ENCODE results near the gene CSH2. TPM values are rescaled to one million over a fixed set of nuclear protein-coding genes. Genes with fewer than 3 reads are reported as not detected.

Gene CSH2
- total and polyA plus RNA-seq, 9 of the 15 experiments (the other 6 are each of a cell fraction or from before 2014, with no cell fraction given): not detected

- TF ChIP-seq SMARCA5 (IDR thresholded peaks at IDR 0.05) (no peak), RNF2 (IDR thresholded peaks at IDR 0.05) (peak; percentile 97), TRIM28 (IDR thresholded peaks at IDR 0.05) (0 out of 2 replicates have a peak, but pooled peaks have one; percentile 1), ZNF76 (CRISPR knock-in tag; IDR thresholded peaks at IDR 0.05; ENCODE audit: borderline replicate concordance) (peak; percentile 78; the same call in 1 of the 2 replicates), ATF2 (CRISPR knock-in tag; IDR thresholded peaks at IDR 0.05) (no peak), TGIF2 (CRISPR knock-in tag; IDR thresholded peaks at IDR 0.05) (no peak), TFAM (CRISPR knock-in tag; conservative IDR thresholded peaks at IDR 0.05) (no peak), PRDM10 (IDR thresholded peaks at IDR 0.05; ENCODE audit: partially characterized antibody) (peak; percentile 100), JUNB (CRISPR knock-in tag; conservative IDR thresholded peaks at IDR 0.05) (no peak), ZNF197 (CRISPR knock-in tag; IDR thresholded peaks at IDR 0.05; ENCODE audit: low read depth) (no peak), LCOR (CRISPR knock-in tag; IDR thresholded peaks at IDR 0.05) (peak; percentile 93; the same call in 1 of the 2 replicates), POLR2AphosphoS2 (IDR thresholded peaks at IDR 0.05; ENCODE audit: low read length) (no peak), E2F3 (CRISPR knock-in tag; IDR thresholded peaks at IDR 0.05) (peak; percentile 97), DMBX1 (CRISPR knock-in tag; IDR thresholded peaks at IDR 0.05; ENCODE audit: borderline replicate concordance) (peak; percentile 94), SRF (CRISPR knock-in tag; IDR thresholded peaks at IDR 0.05) (peak; percentile 36 to 49; a peak in 2 of 4 replicates), RAD51 (IDR thresholded peaks at IDR 0.05; ENCODE audit: borderline replicate concordance, low read depth) (peak; percentile 92), RBBP5 (IDR thresholded peaks at IDR 0.05; ENCODE audit: borderline replicate concordance, insufficient read depth, low read length, poor library complexity, severe bottlenecking) (peak; percentile 57), NFE2L1 (tag; IDR thresholded peaks at IDR 0.05; ENCODE audit: borderline replicate concordance, low read depth) (no peak), ZBTB17 (CRISPR knock-in tag; IDR thresholded peaks at IDR 0.05) (peak; percentile 49; the same call in 1 of the 2 replicates)
- TF ChIP-seq, protein P1, sequence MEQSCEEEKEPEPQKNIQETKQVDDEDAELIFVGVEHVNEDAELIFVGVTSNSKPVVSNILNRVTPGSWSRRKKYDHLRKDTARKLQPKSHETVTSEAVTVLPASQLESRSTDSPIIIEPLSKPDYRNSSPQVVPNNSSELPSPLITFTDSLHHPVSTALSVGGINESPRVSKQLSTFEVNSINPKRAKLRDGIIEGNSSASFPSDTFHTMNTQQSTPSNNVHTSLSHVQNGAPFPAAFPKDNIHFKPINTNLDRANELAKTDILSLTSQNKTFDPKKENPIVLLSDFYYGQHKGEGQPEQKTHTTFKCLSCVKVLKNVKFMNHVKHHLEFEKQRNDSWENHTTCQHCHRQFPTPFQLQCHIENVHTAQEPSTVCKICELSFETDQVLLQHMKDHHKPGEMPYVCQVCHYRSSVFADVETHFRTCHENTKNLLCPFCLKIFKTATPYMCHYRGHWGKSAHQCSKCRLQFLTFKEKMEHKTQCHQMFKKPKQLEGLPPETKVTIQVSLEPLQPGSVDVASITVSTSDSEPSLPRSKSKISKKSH (CRISPR knock-in tag; IDR thresholded peaks at IDR 0.05): no peak
Measured at GRCh38 chr17:63848834-63849689, 24.4 kb downstream of the CSH2 start (continued).

Measured in K562 (cell line).